Fibroblast of lung (primary cell): Measurements from ENCODE around the gene GPC6. TPM values are rescaled to one million over a fixed set of nuclear protein-coding genes. Genes with fewer than 3 reads are reported as not detected.

Source experiments
- DNase-seq, 2 donors: peaks; one replicate each; pipeline versions ENCODE4 v3.0.0 to v3.0.0-alpha.2; 2010; ENCODE audit warnings: low read depth in 2 of 2
- H2AFZ ChIP-seq: 2 replicates; pipeline ENCODE4 v1.5.1; 2012; ENCODE audit warnings: low read length, control low read depth, inconsistent platforms
- H3K27ac ChIP-seq: 2 replicates; pipeline ENCODE4 v1.5.1; 2011; ENCODE audit warnings: low read length, control low read depth; ENCODE audit not compliant: insufficient read depth
- H3K27me3 ChIP-seq: 2 replicates; pipeline ENCODE4 v1.5.1; 2011; ENCODE audit warnings: mild to moderate bottlenecking, low read length; ENCODE audit not compliant: control insufficient read depth, insufficient read depth
- H3K36me3 ChIP-seq: 2 replicates; pipeline ENCODE4 v1.5.1; 2011; ENCODE audit warnings: low read length; ENCODE audit not compliant: control insufficient read depth, insufficient read depth
- H3K4me1 ChIP-seq: 2 replicates; pipeline ENCODE4 v1.5.1; 2011; ENCODE audit warnings: low read length; ENCODE audit not compliant: control insufficient read depth, insufficient read depth; ENCODE audit errors: extremely low read depth
- H3K4me2 ChIP-seq: 2 replicates; pipeline ENCODE4 v1.5.1; 2011; ENCODE audit warnings: low read length, control low read depth; ENCODE audit not compliant: insufficient read depth; ENCODE audit errors: extremely low read depth
- H3K4me3 ChIP-seq, 4 experiments: fragments of 200-600 bp in 1 of 4; sonication (generic) in 1 of 4; replicated peaks in 1 of 4; 2 replicates each; pipeline ENCODE4 v1.5.1; 2011 to 2016; ENCODE audit warnings: low read length in 4 of 4, low read depth in 3 of 4, mild to moderate bottlenecking in 3 of 4, control low read depth in 2 of 4, inconsistent platforms in 1 of 4, mixed read lengths in 1 of 4; ENCODE audit not compliant: insufficient read depth in 1 of 4; ENCODE audit errors: control extremely low read depth in 1 of 4
- H3K79me2 ChIP-seq: 2 replicates; pipeline ENCODE4 v1.5.1; 2012; ENCODE audit warnings: mild to moderate bottlenecking, low read length, inconsistent platforms; ENCODE audit not compliant: control insufficient read depth, insufficient read depth
- H3K9ac ChIP-seq: 2 replicates; pipeline ENCODE4 v1.5.1; 2011; ENCODE audit warnings: mild to moderate bottlenecking, low read length, control low read depth; ENCODE audit not compliant: insufficient read depth
- H3K9me3 ChIP-seq: 2 replicates; pipeline ENCODE4 v1.5.1; 2012; ENCODE audit warnings: low read depth, low read length; ENCODE audit not compliant: control insufficient read depth, insufficient read depth
- H4K20me1 ChIP-seq: 2 replicates; pipeline ENCODE4 v1.5.1; 2011; ENCODE audit warnings: low read length; ENCODE audit not compliant: control insufficient read depth, insufficient read depth; ENCODE audit errors: extremely low read depth
- CTCF ChIP-seq, 2 donors: IDR thresholded peaks in 1 of 2; conservative IDR thresholded peaks in 1 of 2; 1 replicate in 1 of 2; 2 replicates in 1 of 2; pipeline ENCODE4 v1.5.1; 2011 to 2012; ENCODE audit warnings: low read length in 2 of 2, control low read depth in 1 of 2, inconsistent platforms in 1 of 2, low read depth in 1 of 2, mild to moderate bottlenecking in 1 of 2
- EZH2 ChIP-seq: IDR thresholded peaks from 2 replicates; pipeline ENCODE4 v1.5.1; 2012; ENCODE audit warnings: low read length, control low read depth, mild to moderate bottlenecking; ENCODE audit errors: missing control alignments
- polyA plus RNA-seq, 2 donors: library from polyadenylated mRNA; depleted of rRNA in 1 of 2; stranded (reverse) in 1 of 2; unstranded in 1 of 2; fragments of >200 nt; gene quantifications; 2 replicates each; pipeline ENCODE4 v1.2.1, GENCODE V29; 2011 to 2012; ENCODE audit warnings: missing spikeins in 1 of 2
- total RNA-seq: library from RNA; depleted of rRNA; stranded (reverse); fragments of >200 nt; gene quantifications from 2 replicates; pipeline ENCODE4 v1.2.1, GENCODE V29; 2014

Gene GPC6
- total and polyA plus RNA-seq, 2 donors (not counting 1 experiment from before 2014, with no cell fraction given), result 11.2 to 33.7 TPM

DNA sequence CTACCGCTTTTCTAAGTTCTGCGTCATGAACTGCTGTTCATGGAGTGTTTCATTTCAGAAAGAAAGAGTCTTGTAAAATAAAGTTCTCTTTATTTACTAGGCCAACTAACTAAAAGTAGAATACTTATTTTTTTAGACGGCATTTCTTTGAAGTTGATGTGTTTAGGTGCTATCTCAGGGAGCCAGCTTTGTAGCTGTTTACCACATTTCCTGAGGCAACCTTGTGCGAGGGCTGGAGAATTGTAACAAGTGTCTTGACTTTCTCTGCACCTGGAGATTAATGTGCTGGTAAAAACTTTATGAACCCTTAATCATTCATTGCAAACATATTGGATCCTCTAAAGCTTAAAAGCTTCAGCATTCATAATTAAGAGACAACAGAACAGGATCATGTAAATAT lies 229.3 kb downstream of the GPC6 start:
- Histone ChIP-seq H3K9ac (no peak overlapping the region), H3K36me3 (no peaks in the 10 kb centered on the region), H3K4me1 (no peaks in the 10 kb centered on the region), H4K20me1 (peaks cover 2% of the 10 kb centered on the region), H3K27me3 (no peaks in the 10 kb centered on the region), H3K4me3 (no peak overlapping the region), H3K9me3 (no peaks in the 10 kb centered on the region), H2AFZ (no peak overlapping the region), H3K27ac (no peak overlapping the region), H3K4me2 (no peak overlapping the region), H3K79me2 (no peaks in the 10 kb centered on the region)
- no peak for DNase-seq
- no peak for TF ChIP-seq EZH2
- TF ChIP-seq CTCF (conservative IDR thresholded peaks at IDR 0.05 in 1 of 2, IDR thresholded peaks at IDR 0.05 in 1 of 2; ENCODE audit: low read depth in 1 of 2, low read length in 2 of 2), result no peak

GRCh38 chr13:93460005-93460404 lies 233.4 kb downstream of the GPC6 start:
- Histone ChIP-seq H3K9ac (no peak overlapping the region), H3K27me3 (no peaks in the 10 kb centered on the region), H4K20me1 (peaks cover 2% of the 10 kb centered on the region), H3K27ac (no peak overlapping the region), H3K36me3 (no peaks in the 10 kb centered on the region), H3K9me3 (no peaks in the 10 kb centered on the region), H3K4me2 (no peak overlapping the region), H2AFZ (no peak overlapping the region), H3K4me3 (no peak overlapping the region), H3K4me1 (no peaks in the 10 kb centered on the region), H3K79me2 (no peaks in the 10 kb centered on the region)
- no peak for TF ChIP-seq EZH2
- TF ChIP-seq CTCF (conservative IDR thresholded peaks at IDR 0.05 in 1 of 2, IDR thresholded peaks at IDR 0.05 in 1 of 2; ENCODE audit: low read depth in 1 of 2, low read length in 2 of 2), result no peak
- no peak for DNase-seq

DNA sequence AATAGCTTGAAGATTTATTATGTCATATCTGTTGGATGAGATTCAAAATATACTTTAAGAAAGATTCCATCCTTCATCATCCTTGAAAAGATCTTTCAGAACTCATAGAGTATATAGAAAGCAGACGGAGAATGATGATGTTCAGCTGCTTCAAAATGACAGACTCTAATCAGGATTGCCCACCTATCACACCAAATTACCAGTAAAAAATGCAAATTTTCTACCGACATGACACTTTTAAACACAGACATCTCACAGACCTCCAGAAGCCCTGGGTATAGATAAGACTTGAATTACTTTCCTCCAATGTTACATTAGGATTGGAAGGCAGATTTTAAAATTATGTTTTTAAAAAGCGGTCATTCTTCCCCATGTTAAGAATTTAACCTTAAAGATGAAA lies 235.5 kb downstream of the GPC6 start:
- no peak for TF ChIP-seq CTCF (conservative IDR thresholded peaks at IDR 0.05 in 1 of 2, IDR thresholded peaks at IDR 0.05 in 1 of 2; ENCODE audit: low read depth in 1 of 2, low read length in 2 of 2)
- no peak for TF ChIP-seq EZH2

More for the DNA sequence above, 235.5 kb downstream of the GPC6 start:
- H2AFZ ChIP-seq, result no peak overlapping the region
- H3K27ac ChIP-seq, result no peak overlapping the region
- no peak for DNase-seq
- no peak overlapping the region for H3K4me3 ChIP-seq
- no peaks in the 10 kb centered on the region for H3K9me3 ChIP-seq
- no peak overlapping the region for H3K9ac ChIP-seq
- no peaks in the 10 kb centered on the region for H3K4me1 ChIP-seq
- H3K4me2 ChIP-seq, result no peak overlapping the region
- peaks cover 2% of the 10 kb centered on the region for H4K20me1 ChIP-seq
- H3K36me3 ChIP-seq, result no peaks in the 10 kb centered on the region
- no peaks in the 10 kb centered on the region for H3K79me2 ChIP-seq
- no peaks in the 10 kb centered on the region for H3K27me3 ChIP-seq
